Neural cell (in vitro differentiated cells): ENCODE results near the gene CFAP61. TPM values are rescaled to one million over a fixed set of nuclear protein-coding genes. Genes with fewer than 3 reads are reported as not detected.

Experiments
- H2AFZ ChIP-seq: fragments of 200-600, 300-800 bp; sonication (generic), shearing (Covaris generic); 2 replicates; pipeline ENCODE4 v1.6.0; 2014; ENCODE audit warnings: low read depth, mild to moderate bottlenecking, antibody characterized with exemption, low read length, moderate library complexity
- H3F3A ChIP-seq: fragments of 200-600 bp; shearing (Covaris generic); 2 replicates; pipeline ENCODE4 v1.6.1; 2016; ENCODE audit warnings: mild to moderate bottlenecking, moderate library complexity, mixed read lengths, antibody characterized with exemption, low read length; ENCODE audit not compliant: insufficient read depth, poor library complexity, severe bottlenecking
- H3K27ac ChIP-seq: fragments of 200-600, 300-800 bp; sonication (generic), shearing (Covaris generic); 2 replicates; pipeline ENCODE4 v1.5.1; 2014; ENCODE audit warnings: mild to moderate bottlenecking, low read length, moderate library complexity
- H3K27me3 ChIP-seq: fragments of 300-800, 200-600 bp; sonication (generic), shearing (Covaris generic); 2 replicates; pipeline ENCODE4 v1.6.0; 2014; ENCODE audit warnings: mild to moderate bottlenecking, low read depth, low read length, moderate library complexity; ENCODE audit not compliant: insufficient read depth
- H3K36me3 ChIP-seq: fragments of 300-800, 200-600 bp; sonication (generic), shearing (Covaris generic); 2 replicates; pipeline ENCODE4 v1.5.1; 2014; ENCODE audit warnings: mild to moderate bottlenecking, antibody characterized with exemption, low read length, moderate library complexity; ENCODE audit not compliant: insufficient read depth
- H3K4me2 ChIP-seq: fragments of 300-800, 200-600 bp; sonication (generic), shearing (Covaris generic); 2 replicates; pipeline ENCODE4 v1.6.0; 2014; ENCODE audit warnings: mild to moderate bottlenecking, low read length
- H3K4me3 ChIP-seq: fragments of 300-800, 200-600 bp; sonication (generic), shearing (Covaris generic); 2 replicates; pipeline ENCODE4 v1.5.1; 2014; ENCODE audit warnings: mild to moderate bottlenecking, low read length, moderate library complexity
- H3K79me2 ChIP-seq: fragments of 200-600 bp; shearing (Covaris generic); replicated peaks from 2 replicates; pipeline ENCODE4 v1.6.0; 2014; ENCODE audit warnings: mild to moderate bottlenecking, low read length, moderate library complexity; ENCODE audit not compliant: insufficient read depth
- H3K9ac ChIP-seq: fragments of 300-800, 200-600 bp; sonication (generic), shearing (Covaris generic); 2 replicates; pipeline ENCODE4 v1.6.1; 2016; ENCODE audit warnings: mild to moderate bottlenecking, low read length, mixed read lengths
- H3K9me2 ChIP-seq: fragments of 200-600 bp; shearing (Covaris generic); 2 replicates; pipeline ENCODE4 v1.6.1; 2016; ENCODE audit warnings: mild to moderate bottlenecking, low read length, mixed read lengths; ENCODE audit not compliant: insufficient read depth
- H3K9me3 ChIP-seq: fragments of 200-600, 300-800 bp; sonication (generic), shearing (Covaris generic); 2 replicates; pipeline ENCODE4 v1.6.1; 2016; ENCODE audit warnings: mild to moderate bottlenecking, mixed run types, low read length, moderate library complexity, mixed read lengths
- H4K20me1 ChIP-seq: fragments of 200-600 bp; shearing (Covaris generic); 2 replicates; pipeline ENCODE4 v1.6.1; 2016; ENCODE audit warnings: mild to moderate bottlenecking, mixed run types; ENCODE audit not compliant: insufficient read depth
- EP300 ChIP-seq: fragments of 450-650 bp; conservative IDR thresholded peaks from 2 replicates; pipeline ENCODE4 v1.6.1; 2014; ENCODE audit warnings: antibody characterized with exemption, mild to moderate bottlenecking, moderate library complexity; ENCODE audit not compliant: poor library complexity, severe bottlenecking
- EZH2 ChIP-seq: fragments of 200-600, 300-800 bp; shearing (Covaris generic), sonication (generic); IDR thresholded peaks from 2 replicates; pipeline ENCODE4 v1.6.1; 2014; ENCODE audit warnings: antibody characterized with exemption, low read length, borderline replicate concordance, mild to moderate bottlenecking; ENCODE audit not compliant: insufficient read depth, poor library complexity, severe bottlenecking
- MXI1 ChIP-seq: fragments of 450-650 bp; conservative IDR thresholded peaks from 2 replicates; pipeline ENCODE4 v1.6.1; 2014; ENCODE audit warnings: antibody characterized with exemption, mild to moderate bottlenecking; ENCODE audit not compliant: poor library complexity, severe bottlenecking
- POLR2AphosphoS5 ChIP-seq: IDR thresholded peaks from 2 replicates; pipeline ENCODE4 v1.6.1; 2012
- RAD21 ChIP-seq: fragments of 450-650 bp; conservative IDR thresholded peaks from 2 replicates; pipeline ENCODE4 v1.6.1; 2014; ENCODE audit warnings: antibody characterized with exemption, mild to moderate bottlenecking, moderate library complexity
- REST ChIP-seq: IDR thresholded peaks from 2 replicates; pipeline ENCODE4 v1.6.1; 2012; ENCODE audit warnings: borderline replicate concordance
- SMC3 ChIP-seq: fragments of 450-650 bp; conservative IDR thresholded peaks from 2 replicates; pipeline ENCODE4 v1.6.1; 2014; ENCODE audit warnings: antibody characterized with exemption, mild to moderate bottlenecking, moderate library complexity; ENCODE audit not compliant: poor library complexity
- TAF1 ChIP-seq: IDR thresholded peaks from 2 replicates; pipeline ENCODE4 v1.6.1; 2012; ENCODE audit warnings: low read depth
- polyA plus RNA-seq: library from polyadenylated mRNA; depleted of rRNA; stranded (reverse); fragments of >200 nt; gene quantifications from 2 replicates; pipeline ENCODE4 v1.2.3, GENCODE V29; 2014
- TF ChIP-seq, protein P1 (sequence below): fragments of 450-650 bp; IDR thresholded peaks from 2 replicates; pipeline ENCODE4 v1.5.1; 2014; ENCODE audit warnings: antibody characterized with exemption, mild to moderate bottlenecking, moderate library complexity; ENCODE audit not compliant: poor library complexity, severe bottlenecking

Gene CFAP61
- polyA plus RNA-seq, 1 donor from 2014 or later, result 0.42 TPM

GRCh38 chr20:20224806-20225205 lies 172.5 kb downstream of the CFAP61 start:
- H3K4me3 ChIP-seq, result no peak overlapping the region
- no peaks in the 10 kb centered on the region for H3K9me3 ChIP-seq
- no peak for TF ChIP-seq RAD21
- no peak for TF ChIP-seq REST
- TF ChIP-seq EZH2, result no peak
- TF ChIP-seq POLR2AphosphoS5, result no peak
- TF ChIP-seq SMC3, result no peak
- TF ChIP-seq EP300, result no peak
- TF ChIP-seq, protein P1, sequence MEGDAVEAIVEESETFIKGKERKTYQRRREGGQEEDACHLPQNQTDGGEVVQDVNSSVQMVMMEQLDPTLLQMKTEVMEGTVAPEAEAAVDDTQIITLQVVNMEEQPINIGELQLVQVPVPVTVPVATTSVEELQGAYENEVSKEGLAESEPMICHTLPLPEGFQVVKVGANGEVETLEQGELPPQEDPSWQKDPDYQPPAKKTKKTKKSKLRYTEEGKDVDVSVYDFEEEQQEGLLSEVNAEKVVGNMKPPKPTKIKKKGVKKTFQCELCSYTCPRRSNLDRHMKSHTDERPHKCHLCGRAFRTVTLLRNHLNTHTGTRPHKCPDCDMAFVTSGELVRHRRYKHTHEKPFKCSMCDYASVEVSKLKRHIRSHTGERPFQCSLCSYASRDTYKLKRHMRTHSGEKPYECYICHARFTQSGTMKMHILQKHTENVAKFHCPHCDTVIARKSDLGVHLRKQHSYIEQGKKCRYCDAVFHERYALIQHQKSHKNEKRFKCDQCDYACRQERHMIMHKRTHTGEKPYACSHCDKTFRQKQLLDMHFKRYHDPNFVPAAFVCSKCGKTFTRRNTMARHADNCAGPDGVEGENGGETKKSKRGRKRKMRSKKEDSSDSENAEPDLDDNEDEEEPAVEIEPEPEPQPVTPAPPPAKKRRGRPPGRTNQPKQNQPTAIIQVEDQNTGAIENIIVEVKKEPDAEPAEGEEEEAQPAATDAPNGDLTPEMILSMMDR, result no peak
- no peak for TF ChIP-seq MXI1
- no peak for TF ChIP-seq TAF1
- no peak overlapping the region for H3K4me2 ChIP-seq
- H3K27me3 ChIP-seq, result no peaks in the 10 kb centered on the region
- no peaks in the 10 kb centered on the region for H3K36me3 ChIP-seq
- no peaks in the 10 kb centered on the region for H3K9me2 ChIP-seq
- H3K79me2 ChIP-seq, result no peaks in the 10 kb centered on the region
- no peak overlapping the region for H3K27ac ChIP-seq
- no peaks in the 10 kb centered on the region for H3F3A ChIP-seq
- H4K20me1 ChIP-seq, result no peaks in the 10 kb centered on the region
- H3K9ac ChIP-seq, result no peak overlapping the region
- peak overlapping the region; percentile 4 for H2AFZ ChIP-seq

DNA sequence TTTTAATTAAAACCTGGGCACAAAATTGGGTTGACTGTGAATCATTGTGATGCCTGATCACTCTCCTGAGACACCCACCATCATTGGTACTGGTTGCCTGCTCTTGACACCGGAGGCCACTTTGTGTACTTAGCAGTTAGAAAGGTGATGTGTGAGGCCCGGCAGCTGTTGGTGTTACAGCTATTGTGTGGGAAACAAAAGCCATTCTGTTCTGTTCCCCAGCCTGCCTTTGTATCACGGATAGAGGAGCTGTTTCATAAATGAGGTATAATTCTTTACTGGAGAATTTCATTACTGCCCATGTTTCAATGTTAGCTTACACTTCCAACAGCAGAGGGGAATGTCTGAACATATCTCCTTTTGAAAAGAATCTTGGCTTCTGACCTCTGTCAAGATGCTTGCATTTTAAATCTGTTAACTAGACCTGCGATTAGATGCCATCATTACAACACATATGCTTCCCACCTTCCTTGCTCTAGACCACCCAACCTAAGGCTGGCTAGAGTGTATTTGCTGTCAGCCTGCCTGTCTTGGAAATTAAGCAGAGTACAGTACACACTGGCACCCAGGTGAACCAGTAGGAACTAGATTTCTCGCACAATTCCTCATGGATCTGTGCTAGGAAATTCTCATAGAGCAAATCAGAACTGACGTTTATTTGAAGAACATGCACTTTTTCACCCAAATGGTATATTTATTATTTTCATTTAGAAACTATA lies 173.2 kb downstream of the CFAP61 start:
- Histone ChIP-seq H3K4me2 (no peak overlapping the region), H3K36me3 (no peaks in the 10 kb centered on the region)
- TF ChIP-seq SMC3 (no peak), EZH2 (no peak), MXI1 (no peak), EP300 (no peak)
- TF ChIP-seq, protein P1, result no peak

More for the DNA sequence above, 173.2 kb downstream of the CFAP61 start:
- no peaks in the 10 kb centered on the region for H4K20me1 ChIP-seq
- H3K79me2 ChIP-seq, result no peaks in the 10 kb centered on the region
- no peaks in the 10 kb centered on the region for H3K27me3 ChIP-seq
- H3F3A ChIP-seq, result no peaks in the 10 kb centered on the region
- peak overlapping the region; percentile 4 for H2AFZ ChIP-seq
- no peak overlapping the region for H3K4me3 ChIP-seq
- no peaks in the 10 kb centered on the region for H3K9me3 ChIP-seq
- H3K9me2 ChIP-seq, result no peaks in the 10 kb centered on the region
- H3K9ac ChIP-seq, result no peak overlapping the region
- no peak overlapping the region for H3K27ac ChIP-seq
